ENCODE results near the gene DCTN4.

GRCh38 chr5:150758203-150758530, 650 bp downstream of the DCTN4 start:
- TF ChIP-seq CTCF (IDR thresholded peaks at IDR 0.05; ENCODE audit: insufficient read depth, low read length, poor library complexity, severe bottlenecking) (no peak), EZH2phosphoT487 (conservative IDR thresholded peaks at IDR 0.05; ENCODE audit: low read length) (no peak)

Data from SU-DHL-6 (cell line).